Upper lobe of right lung (tissue), 1 donor: ENCODE measurements around the gene PLEKHA6. TPM values are rescaled to one million over a fixed set of nuclear protein-coding genes. Genes with fewer than 3 reads are reported as not detected.

Source experiments
- ATAC-seq: fragments of 200-7000 bp; cut with Tn5 transposase; one replicate; pipeline ENCODE4 v1.9.1; 2020; ENCODE audit warnings: mild to moderate bottlenecking, moderate library complexity
- DNase-seq: peaks from one replicate; pipeline ENCODE4 v3.0.0-alpha.2; 2020
- H3K27ac ChIP-seq: fragments of 200-600 bp; one replicate; pipeline ENCODE4 v1.8.0; 2022
- H3K27me3 ChIP-seq: fragments of 200-600 bp; one replicate; pipeline ENCODE4 v1.8.0; 2022; ENCODE audit warnings: mild to moderate bottlenecking
- H3K36me3 ChIP-seq: fragments of 200-600 bp; one replicate; pipeline ENCODE4 v1.8.0; 2022
- H3K4me1 ChIP-seq: fragments of 200-600 bp; one replicate; pipeline ENCODE4 v1.8.0; 2022
- H3K4me3 ChIP-seq: fragments of 200-600 bp; one replicate; pipeline ENCODE4 v1.8.0; 2022; ENCODE audit warnings: mild to moderate bottlenecking
- H3K9me3 ChIP-seq: fragments of 200-600 bp; one replicate; pipeline ENCODE4 v1.8.0; 2022
- CTCF ChIP-seq: fragments of 200-600 bp; IDR thresholded peaks from one replicate; pipeline ENCODE4 v1.8.0; 2022; ENCODE audit warnings: antibody characterized with exemption
- intact Hi-C: fragments of 100-400 bp; cut with DNase I; formaldehyde crosslinking; loops from one replicate; pipeline ENCODE4 v1.11.0; 2022
- total RNA-seq: library from RNA; stranded (reverse); fragmentation: NEBNext Ultra II Directional; extraction: Animal tissue kit (Norgen Biotek cat#: 25700); gene quantifications from one replicate; pipeline ENCODE4 v1.2.1, GENCODE V29; 2021
- donor health status: DM: no; HTN: yes; CAD: no; lungs with severe emphysema.

The PLEKHA6 gene
- total RNA-seq, 1 donor from 2014 or later, result 7.1 TPM

DNA sequence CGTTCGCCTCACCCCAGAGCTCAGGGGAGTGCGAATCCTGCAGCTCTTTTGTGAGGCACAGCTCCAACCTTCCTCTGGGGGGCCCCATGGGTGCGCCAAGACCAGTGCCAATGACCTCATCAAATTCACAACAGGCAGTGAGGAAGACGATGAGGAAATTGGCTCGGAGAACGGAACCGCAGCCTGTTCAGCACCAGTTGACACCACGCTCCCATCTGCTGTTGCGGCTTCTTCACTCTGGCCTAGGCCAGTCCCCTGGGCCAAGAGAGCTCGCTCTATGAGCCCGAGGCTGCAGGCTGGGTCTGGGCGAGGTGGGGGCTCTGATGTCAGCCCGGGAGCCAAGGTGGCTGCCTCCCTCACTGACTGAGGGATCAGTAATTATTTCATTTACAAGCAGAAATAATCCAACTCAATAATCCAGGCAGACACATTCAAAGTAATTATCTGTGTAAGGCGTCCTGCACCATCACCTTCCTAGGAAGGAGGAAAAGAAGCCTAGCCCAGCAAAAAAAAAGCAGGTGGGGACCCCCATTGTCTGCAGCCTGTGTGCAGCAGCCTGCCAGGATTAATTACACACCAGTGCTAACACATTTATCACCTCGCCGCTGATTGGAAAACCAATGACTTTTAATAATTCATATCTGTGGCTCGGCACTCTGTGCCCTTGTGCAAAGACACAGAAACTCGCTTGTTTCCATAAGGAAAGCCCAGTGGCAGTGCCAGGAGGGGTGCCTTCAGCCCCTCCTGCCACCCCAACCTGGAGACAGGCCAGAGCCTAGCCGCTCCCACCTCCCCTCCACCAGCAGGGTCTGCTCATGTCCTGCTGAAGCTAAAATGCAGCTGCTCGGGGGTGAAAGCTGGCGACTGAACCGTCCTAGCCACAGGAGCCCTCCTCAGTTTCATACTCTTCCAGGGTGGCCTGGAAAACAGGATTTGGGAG, 1.9 kb downstream of the PLEKHA6 start:
- Histone ChIP-seq H3K9me3 (no peaks in the 10 kb centered on the region), H3K36me3 (no peaks in the 10 kb centered on the region), H3K27ac (no peak overlapping the region), H3K4me3 (no peak overlapping the region), H3K4me1 (peaks cover 8% of the 10 kb centered on the region), H3K27me3 (no peaks in the 10 kb centered on the region)
- TF ChIP-seq CTCF, result peak; percentile 15
- ATAC-seq, result peak; percentile 72
- DNase-seq, result no peak
- intact Hi-C loops, result no loop called here

GRCh38 chr1:204356997-204357396, 2.7 kb downstream of the PLEKHA6 start:
- DNase-seq (no peak), ATAC-seq (no peak)
- Histone ChIP-seq H3K36me3 (no peaks in the 10 kb centered on the region), H3K27me3 (no peaks in the 10 kb centered on the region), H3K4me3 (no peak overlapping the region), H3K9me3 (no peaks in the 10 kb centered on the region), H3K4me1 (peaks cover 8% of the 10 kb centered on the region), H3K27ac (no peak overlapping the region)
- intact Hi-C loops, result no loop called here
- no peak for TF ChIP-seq CTCF

DNA sequence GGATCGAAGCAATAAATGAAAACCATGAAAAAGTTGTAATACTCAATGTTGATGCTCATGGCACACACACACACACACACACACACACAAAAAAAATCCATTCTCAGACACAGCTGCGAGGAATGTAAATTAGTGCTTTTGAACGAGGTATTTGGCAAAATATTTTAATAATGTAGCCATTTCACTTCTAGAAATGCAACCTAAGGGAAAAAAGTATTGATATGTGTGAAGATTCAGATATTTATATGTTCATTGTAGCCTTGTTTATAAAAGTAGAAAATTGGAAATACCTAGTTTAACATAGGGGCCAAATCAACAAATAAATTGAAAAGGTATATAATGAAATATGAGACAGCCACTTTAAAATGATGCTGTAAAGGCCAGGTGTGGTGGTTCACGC, 3.8 kb downstream of the PLEKHA6 start:
- intact Hi-C loops, result no loop called here
- Histone ChIP-seq H3K27me3 (no peaks in the 10 kb centered on the region), H3K27ac (no peak overlapping the region), H3K4me3 (no peak overlapping the region), H3K36me3 (no peaks in the 10 kb centered on the region), H3K4me1 (peaks cover 8% of the 10 kb centered on the region), H3K9me3 (no peaks in the 10 kb centered on the region)
- ATAC-seq (no peak), DNase-seq (no peak)
- no peak for TF ChIP-seq CTCF

GRCh38 chr1:204354579-204354978, 5.2 kb downstream of the PLEKHA6 start:
- Histone ChIP-seq H3K27ac (no peak overlapping the region), H3K4me1 (peaks cover 3% of the 10 kb centered on the region), H3K9me3 (no peaks in the 10 kb centered on the region), H3K36me3 (no peaks in the 10 kb centered on the region), H3K4me3 (no peak overlapping the region), H3K27me3 (no peaks in the 10 kb centered on the region)
- ATAC-seq, result no peak
- intact Hi-C loops, result no loop called here
- no peak for TF ChIP-seq CTCF
- no peak for DNase-seq

DNA sequence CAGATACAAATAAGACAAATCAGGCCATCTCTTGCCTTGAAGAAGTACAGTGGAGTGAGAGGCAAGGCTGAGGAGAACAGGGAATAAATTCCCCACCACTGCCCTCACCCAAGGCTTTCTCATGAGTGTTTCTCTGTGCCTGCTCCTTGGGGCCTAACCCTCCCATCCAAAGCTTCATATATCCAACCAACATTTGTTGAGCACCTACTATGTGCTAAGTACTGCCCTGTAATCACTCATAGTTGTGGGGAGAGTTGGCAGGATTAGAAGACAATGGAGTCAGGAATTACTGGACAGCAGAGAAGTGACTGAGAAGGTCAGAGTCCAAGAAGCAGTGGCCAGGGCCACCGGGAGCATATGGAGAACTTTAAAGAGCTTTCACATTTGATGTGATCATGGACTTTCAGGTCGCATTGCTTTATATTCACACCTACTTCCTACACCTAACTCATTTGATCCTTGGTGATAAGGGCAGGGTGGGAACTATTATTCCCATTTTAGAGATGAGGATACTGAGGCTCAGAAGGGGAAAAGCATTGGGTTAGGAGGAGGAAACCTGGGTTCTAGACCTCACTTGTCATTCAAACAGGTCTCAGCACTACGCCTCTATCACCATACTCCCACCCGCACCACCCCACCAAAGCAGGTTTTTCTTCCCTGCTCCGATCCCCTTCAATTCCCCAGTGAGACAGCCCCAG, 6.4 kb downstream of the PLEKHA6 start:
- DNase-seq (no peak), ATAC-seq (no peak)
- no peak for TF ChIP-seq CTCF
- Histone ChIP-seq H3K4me1 (no peaks in the 10 kb centered on the region), H3K27ac (no peak overlapping the region), H3K36me3 (no peaks in the 10 kb centered on the region), H3K4me3 (no peak overlapping the region), H3K9me3 (no peaks in the 10 kb centered on the region), H3K27me3 (no peaks in the 10 kb centered on the region)
- intact Hi-C loops, result no loop called here
